ENCODE measurements around the gene TIMM23B.
"Not testable (repeated sequence)": the region's sequence is repeated elsewhere in the genome, so short reads cannot be mapped to it uniquely, and the experiment has no call there.

Gene TIMM23B

GRCh38 chr10:49941447-49942338, at the start of gene TIMM23B, which contains the start of gene PARG:
Gene TIMM23B, plus strand, starts transcription at chr10:49942053. Its CDS starts 142 bp downstream, at chr10:49942195.
Gene PARG, minus strand, starts transcription at chr10:49942027. Its CDS starts 302 bp downstream, at chr10:49941725.
- H3K9ac ChIP-seq (ENCODE audit: low read depth, low read length), result peak within 1 kb of the TSS; percentile 95
- H3K27ac ChIP-seq (ENCODE audit: low read length), result peak within 1 kb of the TSS; percentile 65
- H3K36me3 ChIP-seq (ENCODE audit: insufficient read depth, low read depth, low read length), result not testable (repeated sequence)

GRCh38 chr10:49899999-49900398, 41.9 kb upstream of the TIMM23B start:
- not testable (repeated sequence) for H3K27me3 ChIP-seq (ENCODE audit: insufficient read depth, low read length); H3K27ac ChIP-seq (ENCODE audit: low read length); H3K4me3 ChIP-seq (ENCODE audit: low read length); H3K36me3 ChIP-seq (ENCODE audit: insufficient read depth, low read depth, low read length); H3K9ac ChIP-seq (ENCODE audit: low read depth, low read length); H3K9me3 ChIP-seq (ENCODE audit: insufficient read depth, low read depth, low read length); H3K4me1 ChIP-seq (ENCODE audit: insufficient read depth, low read length)

More at GRCh38 chr10:49941447-49942338, at the start of gene TIMM23B, which contains the start of gene PARG:
- peak within 1 kb of the TSS; percentile 98 for H3K4me3 ChIP-seq (ENCODE audit: low read length)
- not testable (repeated sequence) for H3K4me1 ChIP-seq (ENCODE audit: insufficient read depth, low read length); H3K9me3 ChIP-seq (ENCODE audit: insufficient read depth, low read depth, low read length); H3K27me3 ChIP-seq (ENCODE audit: insufficient read depth, low read length)

- H3K9me3 ChIP-seq (ENCODE audit: insufficient read depth, low read depth, low read length); H3K9ac ChIP-seq (ENCODE audit: low read depth, low read length); H3K4me3 ChIP-seq (ENCODE audit: low read length); H3K4me1 ChIP-seq (ENCODE audit: insufficient read depth, low read length); H3K27me3 ChIP-seq (ENCODE audit: insufficient read depth, low read length); H3K36me3 ChIP-seq (ENCODE audit: insufficient read depth, low read depth, low read length); H3K27ac ChIP-seq (ENCODE audit: low read length): not testable (repeated sequence)
Observed at GRCh38 chr10:49900406-49900805, 41.4 kb upstream of the TIMM23B start.

GRCh38 chr10:49903829-49904228, 38.0 kb upstream of the TIMM23B start:
- not testable (repeated sequence) for H3K27me3 ChIP-seq (ENCODE audit: insufficient read depth, low read length); H3K4me3 ChIP-seq (ENCODE audit: low read length); H3K27ac ChIP-seq (ENCODE audit: low read length); H3K36me3 ChIP-seq (ENCODE audit: insufficient read depth, low read depth, low read length); H3K9me3 ChIP-seq (ENCODE audit: insufficient read depth, low read depth, low read length); H3K9ac ChIP-seq (ENCODE audit: low read depth, low read length); H3K4me1 ChIP-seq (ENCODE audit: insufficient read depth, low read length)

GRCh38 chr10:49908290-49909080, 33.4 kb upstream of the TIMM23B start:
- H3K9ac ChIP-seq (ENCODE audit: low read depth, low read length); H3K27me3 ChIP-seq (ENCODE audit: insufficient read depth, low read length); H3K36me3 ChIP-seq (ENCODE audit: insufficient read depth, low read depth, low read length); H3K4me1 ChIP-seq (ENCODE audit: insufficient read depth, low read length); H3K9me3 ChIP-seq (ENCODE audit: insufficient read depth, low read depth, low read length); H3K4me3 ChIP-seq (ENCODE audit: low read length); H3K27ac ChIP-seq (ENCODE audit: low read length): not testable (repeated sequence)

- H3K9me3 ChIP-seq (ENCODE audit: insufficient read depth, low read depth, low read length); H3K27ac ChIP-seq (ENCODE audit: low read length); H3K27me3 ChIP-seq (ENCODE audit: insufficient read depth, low read length); H3K4me3 ChIP-seq (ENCODE audit: low read length); H3K4me1 ChIP-seq (ENCODE audit: insufficient read depth, low read length); H3K9ac ChIP-seq (ENCODE audit: low read depth, low read length): not testable (repeated sequence)
- peaks cover 13% of the 10 kb centered on the region for H3K36me3 ChIP-seq (ENCODE audit: insufficient read depth, low read depth, low read length)
Observed at GRCh38 chr10:49910295-49910694, 31.6 kb upstream of the TIMM23B start.

- H3K27ac ChIP-seq (ENCODE audit: low read length); H3K27me3 ChIP-seq (ENCODE audit: insufficient read depth, low read length); H3K9ac ChIP-seq (ENCODE audit: low read depth, low read length); H3K9me3 ChIP-seq (ENCODE audit: insufficient read depth, low read depth, low read length); H3K4me1 ChIP-seq (ENCODE audit: insufficient read depth, low read length); H3K4me3 ChIP-seq (ENCODE audit: low read length): not testable (repeated sequence)
- peaks cover 21% of the 10 kb centered on the region for H3K36me3 ChIP-seq (ENCODE audit: insufficient read depth, low read depth, low read length)
Observed at GRCh38 chr10:49916451-49916850, 25.4 kb upstream of the TIMM23B start.

- H3K27me3 ChIP-seq (ENCODE audit: insufficient read depth, low read length); H3K9me3 ChIP-seq (ENCODE audit: insufficient read depth, low read depth, low read length); H3K4me3 ChIP-seq (ENCODE audit: low read length); H3K4me1 ChIP-seq (ENCODE audit: insufficient read depth, low read length); H3K27ac ChIP-seq (ENCODE audit: low read length); H3K9ac ChIP-seq (ENCODE audit: low read depth, low read length): not testable (repeated sequence)
- peaks cover 20% of the 10 kb centered on the region for H3K36me3 ChIP-seq (ENCODE audit: insufficient read depth, low read depth, low read length)
Observed at GRCh38 chr10:49917927-49918326, 23.9 kb upstream of the TIMM23B start.

- not testable (repeated sequence) for H3K27ac ChIP-seq (ENCODE audit: low read length); H3K9ac ChIP-seq (ENCODE audit: low read depth, low read length); H3K9me3 ChIP-seq (ENCODE audit: insufficient read depth, low read depth, low read length); H3K4me3 ChIP-seq (ENCODE audit: low read length); H3K4me1 ChIP-seq (ENCODE audit: insufficient read depth, low read length); H3K36me3 ChIP-seq (ENCODE audit: insufficient read depth, low read depth, low read length); H3K27me3 ChIP-seq (ENCODE audit: insufficient read depth, low read length)
Observed at GRCh38 chr10:49922041-49922440, 19.8 kb upstream of the TIMM23B start.

- not testable (repeated sequence) for H3K27ac ChIP-seq (ENCODE audit: low read length); H3K4me1 ChIP-seq (ENCODE audit: insufficient read depth, low read length); H3K4me3 ChIP-seq (ENCODE audit: low read length); H3K36me3 ChIP-seq (ENCODE audit: insufficient read depth, low read depth, low read length); H3K9me3 ChIP-seq (ENCODE audit: insufficient read depth, low read depth, low read length); H3K27me3 ChIP-seq (ENCODE audit: insufficient read depth, low read length); H3K9ac ChIP-seq (ENCODE audit: low read depth, low read length)
Observed at GRCh38 chr10:49923572-49923971, 18.3 kb upstream of the TIMM23B start.

GRCh38 chr10:49931276-49931675, 10.6 kb upstream of the TIMM23B start:
- H3K4me3 ChIP-seq (ENCODE audit: low read length); H3K9ac ChIP-seq (ENCODE audit: low read depth, low read length); H3K9me3 ChIP-seq (ENCODE audit: insufficient read depth, low read depth, low read length); H3K36me3 ChIP-seq (ENCODE audit: insufficient read depth, low read depth, low read length); H3K27me3 ChIP-seq (ENCODE audit: insufficient read depth, low read length); H3K4me1 ChIP-seq (ENCODE audit: insufficient read depth, low read length); H3K27ac ChIP-seq (ENCODE audit: low read length): not testable (repeated sequence)
